Ovary (tissue), 9 donors: ENCODE measurements around the gene UNCX. TPM values are rescaled to one million over a fixed set of nuclear protein-coding genes. Genes with fewer than 3 reads are reported as not detected.

Source experiments
- DNase-seq, 5 donors: peaks; one replicate each; pipeline ENCODE4 v3.0.0-alpha.2; 2019 to 2020
- H3K27ac ChIP-seq, 2 donors: fragments of 200-600 bp; one replicate each; pipeline versions ENCODE4 v1.5.1 to v1.8.0; 2019 to 2022
- H3K27me3 ChIP-seq: fragments of 200-600 bp; one replicate; pipeline ENCODE4 v1.8.0; 2022
- H3K36me3 ChIP-seq: fragments of 200-600 bp; sonication (generic); one replicate; pipeline ENCODE4 v1.5.1; 2019
- H3K4me1 ChIP-seq: one replicate; pipeline ENCODE4 v1.8.1; 2013; ENCODE audit warnings: mild to moderate bottlenecking, moderate library complexity; ENCODE audit not compliant: insufficient read depth
- H3K4me3 ChIP-seq: fragments of 200-600 bp; sonication (generic); one replicate; pipeline ENCODE4 v1.5.1; 2017
- H3K9me3 ChIP-seq, 2 donors: fragments of 200-600 bp in 1 of 2; sonication (generic) in 1 of 2; one replicate each; pipeline versions ENCODE4 v1.5.1 to v1.8.1; 2013 to 2019; ENCODE audit warnings: mild to moderate bottlenecking in 1 of 2, moderate library complexity in 1 of 2
- EP300 ChIP-seq: sonication (generic); formaldehyde crosslinking; IDR thresholded peaks from one replicate; pipeline ENCODE4 v1.6.1; 2017; ENCODE audit warnings: antibody characterized with exemption
- POLR2A ChIP-seq: fragments of 450-650 bp; IDR thresholded peaks from one replicate; pipeline ENCODE4 v1.6.1; 2017; ENCODE audit warnings: antibody characterized with exemption, mild to moderate bottlenecking, moderate library complexity
- WGBS, 3 donors: extraction: QIAGEN DNeasy Blood & Tissue Kit in 1 of 3; methylation state at CpG; one replicate each; pipeline versions ENCODE4 v1.1.5 to v1.1.7; 2013 to 2017; 5-methylcytosine and 5-hydroxymethylcytosine counted together
- intact Hi-C, 4 donors: fragments of 100-400 bp; cut with DNase I; formaldehyde crosslinking; loops; one replicate each; pipeline versions ENCODE4 v1.11.0 to v1.15.1; 2022 to 2023
- polyA plus RNA-seq, 2 donors: library from polyadenylated mRNA; stranded (reverse); fragments of 200-250 nt in 1 of 2; fragments of 350-450 nt in 1 of 2; fragmentation: Illumina TruSeq in 1 of 2; extraction: RNeasy Lipid Tissue Mini Kit (QIAGEN cat#74804) in 1 of 2; gene quantifications; one replicate each; pipeline ENCODE4 v1.2.3, GENCODE V29; 2013 to 2014
- total RNA-seq, 7 donors: library from RNA; depleted of rRNA in 2 of 7; stranded (reverse); fragments of >200 nt in 2 of 7; fragmentation: NEBNext Ultra II Directional in 3 of 7; extraction: Animal tissue kit (Norgen Biotek cat#: 25700) in 3 of 7; gene quantifications; one replicate each; pipeline versions ENCODE4 v1.1.0 to v1.2.4, GENCODE V29; 2016 to 2023
- TF ChIP-seq, protein P1 (sequence below), 3 donors: fragments of 450-650 bp in 2 of 3; fragments of 200-600 bp in 1 of 3; IDR thresholded peaks; one replicate each; pipeline versions ENCODE4 v1.5.1 to v1.8.0; 2016 to 2022; ENCODE audit warnings: antibody characterized with exemption in 3 of 3, mild to moderate bottlenecking in 1 of 3
- donor health status: DM: no; HTN: no; CAD: no; lungs with moderate emphysema.
- donor health status: DM: no; HTN: no; CAD: no.
- donor health status: Bipolar disorder and iron deficiency.
- donor health status: DM: yes; HTN: yes; CAD: no.
- donor health status: DM: no; HTN: no; CAD: no.
- donor health status: DM: yes; HTN: yes; CAD: no.

The UNCX gene
- total and polyA plus RNA-seq, 9 donors, result not detected

DNA sequence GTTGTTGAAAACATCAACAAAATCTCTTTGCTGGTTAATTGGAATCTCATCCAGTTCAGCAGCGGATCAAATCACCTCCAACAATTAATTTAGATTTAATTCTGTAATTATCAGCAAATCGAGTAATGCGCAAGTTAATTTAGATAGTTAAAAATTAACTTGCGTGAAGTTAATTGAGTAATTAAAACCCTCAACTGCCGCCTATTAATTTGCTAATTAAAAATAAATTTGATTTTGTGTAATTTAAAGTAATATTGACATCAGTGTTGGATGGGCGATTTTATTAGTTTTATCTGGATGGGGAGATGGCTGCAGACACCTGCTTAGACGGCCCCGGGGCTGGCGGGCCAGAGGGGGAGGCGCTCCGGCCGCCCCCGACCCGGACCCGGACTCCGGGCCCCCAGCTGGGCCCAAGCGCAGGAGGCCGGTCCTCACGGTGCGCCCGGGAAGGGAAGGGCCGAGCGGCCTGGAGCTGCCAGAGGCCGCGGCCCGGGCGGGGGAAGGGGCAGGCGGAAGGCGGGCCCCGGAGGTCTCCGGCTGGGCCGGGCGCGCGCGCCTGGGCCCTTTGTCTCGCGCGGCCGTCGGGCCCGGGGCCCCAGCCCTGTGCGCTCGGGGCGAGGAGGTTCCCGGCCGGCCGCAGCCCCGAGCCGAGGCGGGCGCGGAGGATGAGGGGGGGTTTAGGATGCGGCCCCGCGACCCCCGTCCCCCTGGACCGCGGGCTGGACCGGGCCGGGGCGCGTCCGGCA is 3.3 kb upstream of the UNCX start:
- no peaks in the 10 kb centered on the region for H3K36me3 ChIP-seq
- H3K4me1 ChIP-seq, result no peaks in the 10 kb centered on the region
- 6 to 9% (median 8%) methylated on average over 40 to 64 of the region's 64 CpGs for WGBS, 3 donors
- no peak for DNase-seq
- intact Hi-C loops, result loop anchor here (5.0 to 10.0 kb wide), 3 partner anchors 205 to 245 kb away; no protein-coding TSS in a partner anchor
- no peak overlapping the region for H3K27ac ChIP-seq
- H3K27me3 ChIP-seq, result peaks cover 16% of the 10 kb centered on the region
- no peak for TF ChIP-seq EP300
- TF ChIP-seq, protein P1, sequence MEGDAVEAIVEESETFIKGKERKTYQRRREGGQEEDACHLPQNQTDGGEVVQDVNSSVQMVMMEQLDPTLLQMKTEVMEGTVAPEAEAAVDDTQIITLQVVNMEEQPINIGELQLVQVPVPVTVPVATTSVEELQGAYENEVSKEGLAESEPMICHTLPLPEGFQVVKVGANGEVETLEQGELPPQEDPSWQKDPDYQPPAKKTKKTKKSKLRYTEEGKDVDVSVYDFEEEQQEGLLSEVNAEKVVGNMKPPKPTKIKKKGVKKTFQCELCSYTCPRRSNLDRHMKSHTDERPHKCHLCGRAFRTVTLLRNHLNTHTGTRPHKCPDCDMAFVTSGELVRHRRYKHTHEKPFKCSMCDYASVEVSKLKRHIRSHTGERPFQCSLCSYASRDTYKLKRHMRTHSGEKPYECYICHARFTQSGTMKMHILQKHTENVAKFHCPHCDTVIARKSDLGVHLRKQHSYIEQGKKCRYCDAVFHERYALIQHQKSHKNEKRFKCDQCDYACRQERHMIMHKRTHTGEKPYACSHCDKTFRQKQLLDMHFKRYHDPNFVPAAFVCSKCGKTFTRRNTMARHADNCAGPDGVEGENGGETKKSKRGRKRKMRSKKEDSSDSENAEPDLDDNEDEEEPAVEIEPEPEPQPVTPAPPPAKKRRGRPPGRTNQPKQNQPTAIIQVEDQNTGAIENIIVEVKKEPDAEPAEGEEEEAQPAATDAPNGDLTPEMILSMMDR (IDR thresholded peaks at IDR 0.05), result no peak
- no peak for TF ChIP-seq POLR2A
- no peaks in the 10 kb centered on the region for H3K9me3 ChIP-seq
- no peak overlapping the region for H3K4me3 ChIP-seq

- Histone ChIP-seq H3K36me3 (no peaks in the 10 kb centered on the region), H3K4me3 (no peak overlapping the region), H3K27ac (no peak overlapping the region), H3K9me3 (no peaks in the 10 kb centered on the region), H3K27me3 (peaks cover 20% of the 10 kb centered on the region), H3K4me1 (no peaks in the 10 kb centered on the region)
- WGBS, 3 donors, result 2 to 4% (median 3%) methylated on average over 15 to 28 of the region's 37 CpGs
- TF ChIP-seq POLR2A (no peak), EP300 (no peak)
- TF ChIP-seq, protein P1 (IDR thresholded peaks at IDR 0.05), result no peak
- intact Hi-C loops, result loop anchor here (5.0 to 10.0 kb wide), 3 partner anchors 205 to 245 kb away; no protein-coding TSS in a partner anchor
- no peak for DNase-seq
These were observed 2.7 kb upstream of the UNCX start for GRCh38 chr7:1229956-1230355.

DNA sequence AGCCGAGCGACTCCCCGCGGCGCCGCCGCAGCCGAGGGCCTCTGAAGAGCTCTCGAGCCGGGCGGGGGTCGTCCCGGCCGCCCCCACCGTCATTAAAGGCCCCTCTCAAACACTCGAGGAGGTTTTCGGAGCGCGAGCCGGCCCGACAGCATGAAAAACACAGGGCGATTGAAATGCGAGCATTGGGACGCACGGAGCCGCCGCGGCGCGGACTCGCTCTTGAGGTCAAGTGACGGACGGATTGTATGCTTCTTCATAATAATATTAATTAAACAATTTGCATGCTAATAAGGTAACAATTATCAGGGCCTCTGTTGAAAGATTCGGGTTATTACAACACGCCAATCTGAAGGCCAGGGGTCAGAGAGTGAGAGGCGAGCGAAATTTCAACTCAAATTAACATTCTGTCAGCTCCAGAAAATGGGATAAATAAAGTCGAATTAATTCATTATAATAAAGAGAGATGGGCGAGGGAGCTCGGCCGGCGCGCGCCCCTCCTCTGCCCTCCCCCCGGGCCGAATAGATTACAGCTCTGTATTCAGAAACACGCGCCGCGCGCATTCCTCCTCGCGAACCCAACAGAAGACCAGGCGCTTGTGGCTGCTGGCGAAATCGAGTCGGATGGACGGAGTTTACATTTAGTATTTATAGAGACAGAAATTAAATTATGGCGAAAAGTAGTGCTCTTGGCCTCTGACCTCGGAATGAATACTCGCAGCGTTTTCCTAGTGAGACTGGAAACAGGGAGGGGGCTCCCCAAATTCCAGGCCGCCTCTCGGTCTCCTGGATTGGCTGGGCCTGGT is 2.1 kb upstream of the UNCX start:
- Histone ChIP-seq H3K9me3 (no peaks in the 10 kb centered on the region), H3K36me3 (no peaks in the 10 kb centered on the region), H3K4me1 (no peaks in the 10 kb centered on the region), H3K27me3 (peaks cover 19% of the 10 kb centered on the region), H3K27ac (no peak overlapping the region), H3K4me3 (no peak overlapping the region)
- WGBS, 3 donors, result 9 to 10% (median 10%) methylated on average over 64 of the region's 64 CpGs
- DNase-seq, result no peak
- intact Hi-C loops, result no loop called here
- TF ChIP-seq POLR2A, result no peak
- TF ChIP-seq, protein P1 (IDR thresholded peaks at IDR 0.05), result no peak
- no peak for TF ChIP-seq EP300

DNA sequence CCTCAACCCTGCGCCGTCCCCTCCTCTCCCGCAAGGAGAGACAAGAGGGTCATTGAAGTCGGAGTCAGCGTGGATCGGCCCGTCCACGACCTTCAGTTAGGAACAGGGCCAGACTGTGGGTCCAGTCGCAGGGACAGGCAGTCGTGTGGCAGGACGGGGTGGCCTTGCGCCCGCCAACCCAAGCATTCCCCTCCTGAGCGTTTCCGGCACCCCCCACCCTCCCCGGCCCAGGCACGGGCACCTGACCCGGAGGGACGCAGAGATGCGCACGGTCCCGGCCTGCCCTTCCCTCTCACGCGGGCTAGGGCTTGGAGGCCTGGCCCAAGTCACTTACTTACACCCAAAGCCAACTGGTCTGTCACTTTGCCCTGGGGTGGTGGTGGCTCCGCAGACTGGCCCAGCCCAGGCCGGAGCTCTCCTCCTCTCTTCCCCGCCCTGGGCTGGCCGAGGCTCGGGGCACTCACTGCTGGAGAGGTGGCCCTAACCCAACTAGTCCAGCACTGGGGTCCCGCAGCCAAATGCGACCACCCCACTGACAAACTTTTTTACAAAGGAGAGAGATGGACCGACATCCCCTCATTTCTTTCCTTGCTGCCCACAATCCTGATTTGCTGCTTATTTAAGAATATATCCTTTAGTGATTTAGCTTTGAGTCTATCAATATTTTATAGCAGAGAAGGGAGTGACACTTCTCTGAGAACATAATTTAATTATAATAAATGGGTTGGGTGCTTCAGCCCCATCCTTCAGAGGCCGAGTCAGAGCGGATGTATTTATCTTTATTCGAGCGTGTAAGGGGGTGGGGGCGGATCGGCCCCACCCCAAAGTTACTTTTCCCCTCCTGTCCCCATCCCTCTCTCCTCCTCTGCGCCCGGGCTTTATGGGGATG is 1.2 kb upstream of the UNCX start:
- H3K27me3 ChIP-seq, result peaks cover 21% of the 10 kb centered on the region
- H3K27ac ChIP-seq, result no peak overlapping the region
- intact Hi-C loops, result no loop called here
- no peak overlapping the region for H3K4me3 ChIP-seq
- DNase-seq, result no peak
- TF ChIP-seq EP300, result no peak
- TF ChIP-seq POLR2A, result no peak
- TF ChIP-seq, protein P1 (IDR thresholded peaks at IDR 0.05), result no peak
- no peaks in the 10 kb centered on the region for H3K4me1 ChIP-seq
- no peaks in the 10 kb centered on the region for H3K36me3 ChIP-seq
- H3K9me3 ChIP-seq, result no peaks in the 10 kb centered on the region
- WGBS, 3 donors, result 4 to 6% (median 4%) methylated on average over 29 to 40 of the region's 40 CpGs
